ENCODE results near the gene CD96.
"Not testable (repeated sequence)": the region's sequence is repeated elsewhere in the genome, so short reads cannot be mapped to it uniquely, and the experiment has no call there.

The CD96 gene, protein sequence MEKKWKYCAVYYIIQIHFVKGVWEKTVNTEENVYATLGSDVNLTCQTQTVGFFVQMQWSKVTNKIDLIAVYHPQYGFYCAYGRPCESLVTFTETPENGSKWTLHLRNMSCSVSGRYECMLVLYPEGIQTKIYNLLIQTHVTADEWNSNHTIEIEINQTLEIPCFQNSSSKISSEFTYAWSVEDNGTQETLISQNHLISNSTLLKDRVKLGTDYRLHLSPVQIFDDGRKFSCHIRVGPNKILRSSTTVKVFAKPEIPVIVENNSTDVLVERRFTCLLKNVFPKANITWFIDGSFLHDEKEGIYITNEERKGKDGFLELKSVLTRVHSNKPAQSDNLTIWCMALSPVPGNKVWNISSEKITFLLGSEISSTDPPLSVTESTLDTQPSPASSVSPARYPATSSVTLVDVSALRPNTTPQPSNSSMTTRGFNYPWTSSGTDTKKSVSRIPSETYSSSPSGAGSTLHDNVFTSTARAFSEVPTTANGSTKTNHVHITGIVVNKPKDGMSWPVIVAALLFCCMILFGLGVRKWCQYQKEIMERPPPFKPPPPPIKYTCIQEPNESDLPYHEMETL

GRCh38 chr3:111541911-111542483 lies at the start of gene CD96:
Gene CD96, plus strand, starts transcription at chr3:111542197. Its CDS starts 52 bp downstream, at chr3:111542249.
- DNase-seq, result no peak

DNA sequence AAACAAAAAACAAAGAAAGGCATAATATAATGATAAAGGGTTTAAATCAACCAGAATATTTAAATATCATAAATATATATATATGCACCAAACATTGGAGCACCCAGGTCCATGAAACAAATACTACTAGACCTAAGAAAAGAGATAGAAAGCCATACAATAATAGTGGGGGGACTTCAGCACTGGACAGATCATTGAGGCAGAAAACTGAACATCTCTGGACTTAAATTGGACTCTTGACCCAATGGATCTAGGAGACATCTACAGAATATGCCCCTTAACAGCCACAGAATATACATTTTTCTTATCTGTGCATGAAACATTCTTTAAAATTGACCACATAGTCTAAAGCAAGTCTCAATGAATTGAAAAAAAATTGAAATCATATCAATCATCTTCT lies 48.7 kb upstream of the CD96 start:
- DNase-seq, result no peak

GRCh38 chr3:111496894-111497559 lies 45.0 kb upstream of the CD96 start:
- DNase-seq, result no peak

DNA sequence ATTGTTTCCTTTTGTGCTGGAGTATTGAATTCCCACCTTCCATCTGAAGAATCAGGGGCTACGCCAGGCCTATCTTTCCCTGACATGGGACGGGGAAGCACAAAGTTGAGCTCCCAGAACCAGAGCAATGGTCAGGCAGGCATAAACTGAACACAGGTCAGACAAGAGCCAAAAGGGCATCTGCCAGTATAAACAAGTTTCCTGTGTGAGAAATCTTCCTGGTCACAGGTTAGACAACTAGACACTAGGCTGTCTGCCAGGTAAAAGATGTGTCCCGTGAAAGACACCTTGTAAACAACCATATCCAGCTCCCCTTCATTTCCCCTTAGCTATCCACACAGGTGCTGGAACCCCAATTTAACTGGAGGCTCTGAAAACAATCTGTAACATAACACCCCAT lies 44.0 kb upstream of the CD96 start:
- DNase-seq, result no peak

- no peak for DNase-seq
Observed at GRCh38 chr3:111506435-111506834, 35.6 kb upstream of the CD96 start.

DNA sequence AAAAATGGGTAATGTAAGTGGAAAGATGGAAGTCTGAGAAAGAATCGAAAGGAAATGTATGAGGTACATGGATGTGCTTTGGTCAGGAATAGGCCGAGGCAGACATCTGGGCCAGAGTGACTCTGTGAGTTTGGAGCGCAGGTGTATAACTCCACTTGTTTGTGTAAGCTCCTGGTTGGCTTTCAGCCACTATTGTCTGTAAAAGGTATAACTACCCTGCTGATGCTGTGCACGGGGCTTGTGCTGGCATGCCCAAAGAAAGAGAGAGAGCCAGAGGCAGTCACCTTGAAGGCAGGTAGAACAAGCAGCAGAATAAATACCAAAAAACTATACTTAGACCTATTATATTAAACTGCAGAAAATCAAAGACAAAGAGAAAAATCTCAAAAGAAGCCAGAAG lies 32.7 kb upstream of the CD96 start:
- DNase-seq, result no peak

DNA sequence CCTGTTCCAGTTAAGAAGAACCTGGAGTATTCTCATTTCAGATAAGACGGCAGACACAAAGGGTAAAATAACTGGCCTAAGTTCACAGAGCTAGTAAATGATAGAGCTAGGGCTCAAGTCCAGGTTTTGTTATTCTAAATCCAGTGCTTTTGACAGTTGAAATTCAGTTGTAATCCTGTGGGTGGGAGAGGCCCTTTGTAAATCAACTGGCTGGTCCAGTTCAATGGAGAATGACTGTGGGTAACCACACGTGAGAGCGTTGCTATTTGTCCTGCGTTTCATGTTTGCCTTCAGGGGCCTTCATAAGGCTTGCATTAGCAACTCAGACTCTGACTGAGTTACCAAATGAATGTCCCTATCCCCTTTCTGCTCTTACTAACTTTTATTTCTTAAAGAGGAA lies 24.2 kb upstream of the CD96 start:
- no peak for DNase-seq

DNA sequence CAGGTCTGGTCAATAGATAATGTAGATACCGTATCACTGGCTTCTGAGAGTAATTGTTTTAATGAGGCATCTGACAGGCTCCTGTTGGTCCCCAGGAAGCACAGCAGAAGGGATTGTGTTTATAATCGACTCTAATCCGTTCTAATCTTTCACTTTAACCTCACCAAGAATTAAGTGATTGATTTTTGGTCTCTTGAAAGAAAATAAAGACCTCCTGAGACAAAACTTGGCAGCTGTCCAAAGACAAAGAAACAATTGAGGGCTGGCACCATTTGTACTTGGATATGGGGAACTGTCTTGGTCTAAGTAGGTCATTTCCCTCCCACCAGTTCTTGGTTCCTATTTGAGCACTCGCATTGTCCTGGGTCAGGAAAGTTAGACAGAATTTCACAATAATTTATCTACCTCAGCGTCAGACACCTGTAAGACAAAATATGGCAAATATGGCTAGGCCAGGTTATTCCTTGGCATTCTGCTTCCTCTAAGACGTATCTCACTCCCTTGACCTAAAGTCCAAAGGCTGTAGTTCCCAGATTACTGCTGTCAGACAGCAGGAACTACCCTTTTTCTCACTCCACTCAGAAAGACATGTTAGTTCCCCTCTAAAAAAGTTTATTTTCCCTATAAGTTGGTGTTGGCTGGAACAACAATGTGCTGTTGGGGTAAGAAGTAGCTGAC lies 22.7 kb upstream of the CD96 start:
- peak; percentile 99 for DNase-seq

DNA sequence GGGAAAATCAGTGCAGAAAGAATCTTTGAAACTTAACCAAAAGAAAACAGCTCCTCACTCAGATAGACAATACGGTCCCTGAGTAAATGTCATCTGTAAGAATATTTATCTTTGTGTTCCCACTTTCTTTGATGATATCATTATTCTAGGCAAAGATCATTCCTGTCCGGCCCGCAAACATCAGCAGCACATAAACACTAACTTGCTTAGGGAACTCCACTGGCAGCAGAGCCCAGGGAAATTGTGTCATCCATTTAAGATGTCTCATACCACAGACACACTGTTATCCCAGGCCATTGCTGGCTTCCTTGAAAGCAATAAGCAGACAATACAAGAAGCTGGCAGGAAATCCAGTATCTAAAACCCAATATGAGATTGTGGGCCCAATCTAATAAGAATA lies 20.1 kb upstream of the CD96 start:
- DNase-seq, result no peak

- DNase-seq, result not testable (repeated sequence)
Observed at GRCh38 chr3:111524486-111524885, 17.5 kb upstream of the CD96 start.

- DNase-seq, result no peak
Observed at GRCh38 chr3:111531446-111531845, 10.6 kb upstream of the CD96 start.

GRCh38 chr3:111534701-111535100 lies 7.3 kb upstream of the CD96 start:
- no peak for DNase-seq

- DNase-seq, result no peak
Observed at GRCh38 chr3:111538111-111538510, 3.9 kb upstream of the CD96 start.

- DNase-seq, result no peak
Observed at GRCh38 chr3:111538681-111539083, 3.3 kb upstream of the CD96 start.

GRCh38 chr3:111539351-111540331 lies 2.4 kb upstream of the CD96 start:
- DNase-seq, result peak; percentile 35

GRCh38 chr3:111541391-111541790 lies 606 bp upstream of the CD96 start:
- no peak for DNase-seq

DNA sequence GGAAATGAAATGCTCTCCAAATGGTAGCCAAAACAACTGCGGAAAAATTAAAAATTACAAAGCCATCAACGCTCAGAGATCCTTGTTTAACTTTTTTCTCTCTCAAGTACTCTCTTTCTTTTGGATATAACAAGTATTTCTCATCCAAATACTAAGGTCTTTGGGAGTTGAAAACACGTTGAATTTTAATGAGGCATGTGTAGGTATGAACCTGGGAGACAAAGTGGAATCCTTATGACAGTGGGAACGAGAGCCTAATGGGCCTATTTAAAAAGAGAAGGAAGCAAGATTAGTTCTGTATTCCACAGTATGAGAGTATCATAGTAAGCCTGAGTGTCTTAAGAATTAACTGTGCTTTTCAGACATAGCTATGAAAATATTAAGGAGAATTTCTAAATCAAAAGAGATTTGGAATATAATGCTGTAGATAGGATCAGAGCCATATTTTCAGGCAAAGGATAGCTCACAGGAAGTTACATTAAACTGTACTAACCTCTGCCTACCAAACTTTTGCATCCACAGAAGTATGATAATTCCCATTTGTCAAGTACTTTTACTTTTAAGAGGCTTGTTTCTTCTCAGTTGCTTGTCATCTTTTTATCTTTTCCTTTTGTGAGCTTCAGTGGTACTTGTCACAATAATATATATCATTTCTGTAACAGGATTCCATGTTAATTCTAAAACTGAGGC lies 759 bp downstream of the CD96 start:
- DNase-seq, result no peak

DNA sequence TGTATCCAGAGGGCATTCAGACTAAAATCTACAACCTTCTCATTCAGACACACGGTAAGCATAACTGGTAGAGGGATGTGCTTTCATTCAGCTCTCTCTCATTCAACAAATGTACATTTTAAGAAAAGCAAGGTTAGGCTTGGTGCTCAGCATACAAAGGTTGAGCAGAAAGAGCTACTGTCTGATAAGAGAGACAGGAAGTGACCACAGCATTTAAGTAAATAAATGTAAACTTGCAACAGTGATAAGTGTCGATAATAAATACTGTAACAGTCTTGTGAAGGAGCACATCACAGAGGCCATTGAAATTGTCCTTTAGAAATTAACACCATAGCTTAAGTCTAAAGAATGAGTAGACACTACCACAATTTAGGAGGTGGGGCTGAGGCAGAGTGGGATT lies 3.4 kb downstream of the CD96 start:
- no peak for DNase-seq

GRCh38 chr3:111547631-111548030 lies 5.6 kb downstream of the CD96 start:
- DNase-seq, result no peak

GRCh38 chr3:111548092-111548491 lies 6.1 kb downstream of the CD96 start:
- no peak for DNase-seq

GRCh38 chr3:111548756-111549155 lies 6.8 kb downstream of the CD96 start:
- DNase-seq, result no peak
